Measurements from ENCODE around the gene C6orf89.
A peak's percentile ranks its signal among the peaks of the same experiment; 100 is the strongest.

Gene C6orf89

GRCh38 chr6:36885461-36886401 lies at the start of gene C6orf89:
TSS of gene C6orf89 (plus strand) at chr6:36885952. CDS start at chr6:36899445, 13,493 bp downstream.
- H3K4me3 ChIP-seq (ENCODE audit: low read depth, low read length), result peak within 1 kb of the TSS; percentile 76
- DNase-seq (ENCODE audit: low read depth), result peak; percentile 91

- no peak overlapping the region for H3K4me3 ChIP-seq (ENCODE audit: low read depth, low read length)
- no peak for DNase-seq (ENCODE audit: low read depth)
These were observed 49.4 kb upstream of the C6orf89 start for GRCh38 chr6:36836111-36837021.

- H3K4me3 ChIP-seq (ENCODE audit: low read depth, low read length), result no peak overlapping the region
- DNase-seq (ENCODE audit: low read depth), result no peak
These were observed 48.8 kb upstream of the C6orf89 start for GRCh38 chr6:36837022-36837339.

- DNase-seq (ENCODE audit: low read depth), result no peak
- no peak overlapping the region for H3K4me3 ChIP-seq (ENCODE audit: low read depth, low read length)
These were observed 48.1 kb upstream of the C6orf89 start for GRCh38 chr6:36837686-36838085.

- no peak for DNase-seq (ENCODE audit: low read depth)
- H3K4me3 ChIP-seq (ENCODE audit: low read depth, low read length), result peak within 1 kb of the TSS; percentile 47
These were observed 46.6 kb upstream of the C6orf89 start, which contains the start of gene CPNE5 for GRCh38 chr6:36838896-36839748. TSS of gene CPNE5 (minus strand) at chr6:36839444. CDS start at chr6:36839377, 67 bp downstream.

GRCh38 chr6:36839749-36840431 lies 45.9 kb upstream of the C6orf89 start:
- peak overlapping the region; percentile 47 for H3K4me3 ChIP-seq (ENCODE audit: low read depth, low read length)
- no peak for DNase-seq (ENCODE audit: low read depth)

GRCh38 chr6:36840432-36841403 lies 45.0 kb upstream of the C6orf89 start:
- no peak for DNase-seq (ENCODE audit: low read depth)
- H3K4me3 ChIP-seq (ENCODE audit: low read depth, low read length), result peak overlapping the region; percentile 47

- H3K4me3 ChIP-seq (ENCODE audit: low read depth, low read length), result no peak overlapping the region
- no peak for DNase-seq (ENCODE audit: low read depth)
These were observed 44.0 kb upstream of the C6orf89 start for GRCh38 chr6:36841756-36842155.

GRCh38 chr6:36843170-36843569 lies 42.6 kb upstream of the C6orf89 start:
- no peak overlapping the region for H3K4me3 ChIP-seq (ENCODE audit: low read depth, low read length)
- no peak for DNase-seq (ENCODE audit: low read depth)

- H3K4me3 ChIP-seq (ENCODE audit: low read depth, low read length), result no peak overlapping the region
- DNase-seq (ENCODE audit: low read depth), result no peak
These were observed 41.3 kb upstream of the C6orf89 start for GRCh38 chr6:36844232-36845170.

GRCh38 chr6:36845233-36845632 lies 40.5 kb upstream of the C6orf89 start:
- H3K4me3 ChIP-seq (ENCODE audit: low read depth, low read length), result no peak overlapping the region
- no peak for DNase-seq (ENCODE audit: low read depth)

GRCh38 chr6:36847152-36847551 lies 38.6 kb upstream of the C6orf89 start:
- no peak overlapping the region for H3K4me3 ChIP-seq (ENCODE audit: low read depth, low read length)
- DNase-seq (ENCODE audit: low read depth), result no peak

- H3K4me3 ChIP-seq (ENCODE audit: low read depth, low read length), result no peak overlapping the region
- no peak for DNase-seq (ENCODE audit: low read depth)
These were observed 37.8 kb upstream of the C6orf89 start for GRCh38 chr6:36847991-36848390.

- DNase-seq (ENCODE audit: low read depth), result no peak
- peak overlapping the region; percentile 8 for H3K4me3 ChIP-seq (ENCODE audit: low read depth, low read length)
These were observed 36.9 kb upstream of the C6orf89 start for GRCh38 chr6:36848658-36849441.

GRCh38 chr6:36850021-36850420 lies 35.7 kb upstream of the C6orf89 start:
- no peak overlapping the region for H3K4me3 ChIP-seq (ENCODE audit: low read depth, low read length)
- no peak for DNase-seq (ENCODE audit: low read depth)

- peak; percentile 58 for DNase-seq (ENCODE audit: low read depth)
- no peak overlapping the region for H3K4me3 ChIP-seq (ENCODE audit: low read depth, low read length)
These were observed 34.6 kb upstream of the C6orf89 start for GRCh38 chr6:36851149-36851614.

Data from skeletal muscle cell (primary cell).